Measurements from ENCODE around the gene IL1R1.

The IL1R1 gene

GRCh38 chr2:102141970-102142828, at the start of gene IL1R1:
Gene IL1R1 (plus strand): TSS chr2:102142746. CDS start chr2:102157725, 14,979 bp downstream.
- no peak for DNase-seq (ENCODE audit: low read depth)
- TF ChIP-seq CTCF (IDR thresholded peaks at IDR 0.05; ENCODE audit: low read depth, low read length, missing control alignments) = no peak
- no peak within 1 kb of the TSS for H3K4me3 ChIP-seq (ENCODE audit: low read depth, low read length)

GRCh38 chr2:102093662-102094061, 48.9 kb upstream of the IL1R1 start:
- TF ChIP-seq CTCF (IDR thresholded peaks at IDR 0.05; ENCODE audit: low read depth, low read length, missing control alignments) = no peak

GRCh38 chr2:102094917-102095316, 47.6 kb upstream of the IL1R1 start:
- no peak overlapping the region for H3K4me3 ChIP-seq (ENCODE audit: low read depth, low read length)
- DNase-seq (ENCODE audit: low read depth) = no peak
- TF ChIP-seq CTCF (IDR thresholded peaks at IDR 0.05; ENCODE audit: low read depth, low read length, missing control alignments) = no peak

More at GRCh38 chr2:102093662-102094061, 48.9 kb upstream of the IL1R1 start:
- no peak overlapping the region for H3K4me3 ChIP-seq (ENCODE audit: low read depth, low read length)
- DNase-seq (ENCODE audit: low read depth) = no peak

GRCh38 chr2:102096103-102096502, 46.4 kb upstream of the IL1R1 start:
- H3K4me3 ChIP-seq (ENCODE audit: low read depth, low read length) = no peak overlapping the region
- no peak for DNase-seq (ENCODE audit: low read depth)
- TF ChIP-seq CTCF (IDR thresholded peaks at IDR 0.05; ENCODE audit: low read depth, low read length, missing control alignments) = no peak

GRCh38 chr2:102098756-102099155, 43.8 kb upstream of the IL1R1 start:
- no peak for TF ChIP-seq CTCF (IDR thresholded peaks at IDR 0.05; ENCODE audit: low read depth, low read length, missing control alignments)
- H3K4me3 ChIP-seq (ENCODE audit: low read depth, low read length) = no peak overlapping the region
- DNase-seq (ENCODE audit: low read depth) = no peak

GRCh38 chr2:102099536-102100298, 42.8 kb upstream of the IL1R1 start:
- H3K4me3 ChIP-seq (ENCODE audit: low read depth, low read length) = no peak overlapping the region
- no peak for TF ChIP-seq CTCF (IDR thresholded peaks at IDR 0.05; ENCODE audit: low read depth, low read length, missing control alignments)
- no peak for DNase-seq (ENCODE audit: low read depth)
